Measurements from ENCODE around the gene GHR. TPM values are rescaled to one million over a fixed set of nuclear protein-coding genes. Genes with fewer than 3 reads are reported as not detected.

The GHR gene
- total RNA-seq, 1 donor from 2014 or later = 5.6 TPM

GRCh38 chr5:42516282-42517042, 93.2 kb downstream of the GHR start:
- DNase-seq (ENCODE audit: low read depth in 2 of 2) = no peak

- no peak for DNase-seq (ENCODE audit: low read depth in 2 of 2)
Observed at GRCh38 chr5:42517164-42517563, 93.9 kb downstream of the GHR start.

- no peak for DNase-seq (ENCODE audit: low read depth in 2 of 2)
Observed at GRCh38 chr5:42518595-42519221, 95.5 kb downstream of the GHR start.

GRCh38 chr5:42520203-42520602, 97.0 kb downstream of the GHR start:
- no peak for DNase-seq (ENCODE audit: low read depth in 2 of 2)

- DNase-seq (ENCODE audit: low read depth in 2 of 2) = no peak
Observed at GRCh38 chr5:42520957-42521356, 97.7 kb downstream of the GHR start.

GRCh38 chr5:42521406-42521805, 98.2 kb downstream of the GHR start:
- DNase-seq (ENCODE audit: low read depth in 2 of 2) = no peak

- no peak for DNase-seq (ENCODE audit: low read depth in 2 of 2)
Observed at GRCh38 chr5:42522783-42523182, 99.5 kb downstream of the GHR start.

GRCh38 chr5:42526179-42526578, 102.9 kb downstream of the GHR start:
- no peak for DNase-seq (ENCODE audit: low read depth in 2 of 2)

- DNase-seq (ENCODE audit: low read depth in 2 of 2) = no peak
Observed at GRCh38 chr5:42531611-42532010, 108.4 kb downstream of the GHR start.

GRCh38 chr5:42542106-42542505, 118.9 kb downstream of the GHR start:
- no peak for DNase-seq (ENCODE audit: low read depth in 2 of 2)

- no peak for DNase-seq (ENCODE audit: low read depth in 2 of 2)
Observed at GRCh38 chr5:42543774-42544173, 120.5 kb downstream of the GHR start.

GRCh38 chr5:42545038-42545437, 121.8 kb downstream of the GHR start:
- DNase-seq (ENCODE audit: low read depth in 2 of 2) = no peak

- peak; percentile 81 to 85 for DNase-seq (ENCODE audit: low read depth in 2 of 2)
Observed at GRCh38 chr5:42547141-42547540, 123.9 kb downstream of the GHR start.

GRCh38 chr5:42547894-42548293, 124.7 kb downstream of the GHR start:
- DNase-seq (ENCODE audit: low read depth in 2 of 2) = no peak

- DNase-seq (ENCODE audit: low read depth in 2 of 2) = no peak
Observed at GRCh38 chr5:42552597-42552996, 129.4 kb downstream of the GHR start.

GRCh38 chr5:42553461-42553860, 130.2 kb downstream of the GHR start:
- no peak for DNase-seq (ENCODE audit: low read depth in 2 of 2)

GRCh38 chr5:42555010-42555409, 131.8 kb downstream of the GHR start:
- DNase-seq (ENCODE audit: low read depth in 2 of 2) = no peak

GRCh38 chr5:42555797-42556196, 132.6 kb downstream of the GHR start:
- DNase-seq (ENCODE audit: low read depth in 2 of 2) = no peak

GRCh38 chr5:42557689-42558088, 134.4 kb downstream of the GHR start:
- no peak for DNase-seq (ENCODE audit: low read depth in 2 of 2)

GRCh38 chr5:42561656-42562055, 138.4 kb downstream of the GHR start:
- DNase-seq (ENCODE audit: low read depth in 2 of 2) = no peak

GRCh38 chr5:42564689-42565356, 141.6 kb downstream of the GHR start:
- no peak for DNase-seq (ENCODE audit: low read depth in 2 of 2)

GRCh38 chr5:42566652-42567295, 143.5 kb downstream of the GHR start:
- peak in 1 of 2 donors; percentile 19 for DNase-seq (ENCODE audit: low read depth in 2 of 2)

Data from lung microvascular endothelial cell (primary cell).